Adrenal gland (tissue), 12 donors: ENCODE measurements around the gene CCDC9. TPM values are rescaled to one million over a fixed set of nuclear protein-coding genes. Genes with fewer than 3 reads are reported as not detected.
A peak's percentile ranks its signal among the peaks of the same experiment; 100 is the strongest.

Experiments
- DNase-seq, 7 donors: peaks; one replicate each; pipeline ENCODE4 v3.0.0-alpha.2; 2019 to 2020
- H3K27ac ChIP-seq, 5 donors: fragments of 200-600 bp; sonication (generic) in 4 of 5; 1 replicate in 3 of 5; 2 replicates in 2 of 5; pipeline versions ENCODE4 v1.5.1 to v1.8.0; 2016 to 2020; ENCODE audit warnings: mild to moderate bottlenecking in 1 of 5
- H3K27me3 ChIP-seq: fragments of 200-600 bp; 2 replicates; pipeline ENCODE4 v1.8.0; 2021
- H3K36me3 ChIP-seq, 2 donors: fragments of 200-600 bp; replicated peaks in 1 of 2; 1 replicate in 1 of 2; 2 replicates in 1 of 2; pipeline versions ENCODE4 v1.5.1 to v1.8.0; 2018 to 2022
- H3K4me1 ChIP-seq, 2 donors: fragments of 200-600 bp; replicated peaks in 1 of 2; 1 replicate in 1 of 2; 2 replicates in 1 of 2; pipeline versions ENCODE4 v1.5.1 to v1.8.0; 2018 to 2021
- H3K4me3 ChIP-seq, 4 donors: fragments of 200-600 bp; sonication (generic) in 3 of 4; one replicate each; pipeline ENCODE4 v1.5.1; 2016 to 2018
- H3K9me3 ChIP-seq, 3 donors: fragments of 200-600 bp; sonication (generic) in 1 of 3; replicated peaks in 1 of 3; 1 replicate in 2 of 3; 2 replicates in 1 of 3; pipeline versions ENCODE4 v1.5.1 to v1.8.0; 2016 to 2021
- POLR2A ChIP-seq, 2 donors: fragments of 450-650 bp; IDR thresholded peaks; one replicate each; pipeline ENCODE4 v1.6.1; 2017; ENCODE audit warnings: antibody characterized with exemption in 2 of 2, mild to moderate bottlenecking in 2 of 2, moderate library complexity in 1 of 2
- WGBS, 4 donors: extraction: QIAGEN DNeasy Blood & Tissue Kit in 2 of 4; methylation state at CpG; one replicate each; pipeline versions ENCODE4 v1.1.5 to v1.1.7; 2013 to 2017; 5-methylcytosine and 5-hydroxymethylcytosine counted together
- intact Hi-C, 2 donors: fragments of 100-400 bp; cut with DNase I; formaldehyde crosslinking; loops; one replicate each; pipeline versions ENCODE4 v1.14.1 to v1.15.0; 2022 to 2023
- polyA plus RNA-seq, 3 donors: library from polyadenylated mRNA; stranded (reverse); fragments of 200-250 nt in 2 of 3; fragments of 350-450 nt in 1 of 3; fragmentation: Illumina TruSeq in 1 of 3; extraction: RNeasy Lipid Tissue Mini Kit (QIAGEN cat#74804) in 1 of 3; gene quantifications; one replicate each; pipeline ENCODE4 v1.2.3, GENCODE V29; 2013 to 2014
- total RNA-seq, 9 donors: library from RNA; depleted of rRNA in 4 of 9; stranded (reverse); fragments of >200 nt in 4 of 9; fragments of 120-200 nt in 1 of 9; fragmentation: NEBNext Ultra II Directional in 1 of 9; extraction: Animal tissue kit (Norgen Biotek cat#: 25700) in 1 of 9; gene quantifications; one replicate each; pipeline versions ENCODE4 v1.1.0 to v1.2.4, GENCODE V29; 2013 to 2023
- TF ChIP-seq, protein P1 (sequence below), 6 experiments: fragments of 450-650 bp in 4 of 6; fragments of 200-600 bp in 2 of 6; sonication (generic) in 1 of 6; IDR thresholded peaks; 1 replicate in 5 of 6; 2 replicates in 1 of 6; pipeline versions ENCODE4 v1.5.1 to v1.8.0; 2016 to 2021; ENCODE audit warnings: antibody characterized with exemption in 6 of 6, mild to moderate bottlenecking in 2 of 6, moderate library complexity in 1 of 6
- donor health status: healthy with polysubstance abuse.
- donor health status: Bipolar disorder and iron deficiency.
- donor health status: DM: yes; HTN: yes; CAD: no.
- donor health status: DM: no; HTN: no; CAD: no.
- donor health status: DM: no; HTN: no; CAD: no.
- donor health status: DM: yes; HTN: yes; CAD: no.

The CCDC9 gene
- total and polyA plus RNA-seq, 12 donors = 6.0 to 86.5 (median 31.1) TPM

DNA sequence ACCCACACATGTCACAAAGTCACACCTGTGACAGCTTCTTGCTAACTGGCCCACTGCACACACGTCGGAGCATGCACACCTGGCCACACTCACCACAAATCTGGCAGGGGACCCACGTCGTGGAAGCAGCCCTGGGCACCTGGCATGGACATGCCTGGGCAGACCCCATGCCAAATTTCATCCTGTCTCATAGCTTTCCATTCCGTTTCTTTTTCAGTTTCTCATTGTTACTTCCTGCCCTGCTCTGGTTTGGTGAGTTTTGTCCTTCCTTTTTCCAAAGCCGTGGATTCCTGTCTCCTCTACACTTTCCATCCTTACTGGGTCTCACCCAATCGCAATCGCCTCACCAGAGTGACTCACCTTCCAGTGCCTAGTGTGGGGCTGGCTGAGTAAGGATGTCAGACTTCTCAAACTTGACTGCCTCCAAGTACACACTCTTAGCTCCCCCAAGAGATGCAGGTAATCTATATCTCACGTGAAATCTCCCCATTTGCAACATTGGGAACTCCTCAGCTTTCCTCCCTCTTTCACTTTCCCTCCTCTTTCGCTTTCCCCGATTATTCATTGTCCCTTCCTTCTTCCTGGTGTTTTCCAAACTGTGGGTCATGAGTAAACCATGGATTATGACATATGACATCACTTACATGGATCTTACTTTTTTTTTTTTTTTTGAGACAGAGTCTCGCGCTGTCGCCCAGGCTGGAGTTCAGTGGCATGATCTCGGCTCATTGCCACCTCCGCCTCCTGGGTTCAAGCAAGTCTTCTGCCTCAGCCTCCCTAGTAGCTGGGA is 23.7 kb upstream of the CCDC9 start:
- peak in 4 of 7 donors; percentile 29 to 63 (median 60) for DNase-seq
- intact Hi-C loops = no loop called here
- TF ChIP-seq, protein P1, sequence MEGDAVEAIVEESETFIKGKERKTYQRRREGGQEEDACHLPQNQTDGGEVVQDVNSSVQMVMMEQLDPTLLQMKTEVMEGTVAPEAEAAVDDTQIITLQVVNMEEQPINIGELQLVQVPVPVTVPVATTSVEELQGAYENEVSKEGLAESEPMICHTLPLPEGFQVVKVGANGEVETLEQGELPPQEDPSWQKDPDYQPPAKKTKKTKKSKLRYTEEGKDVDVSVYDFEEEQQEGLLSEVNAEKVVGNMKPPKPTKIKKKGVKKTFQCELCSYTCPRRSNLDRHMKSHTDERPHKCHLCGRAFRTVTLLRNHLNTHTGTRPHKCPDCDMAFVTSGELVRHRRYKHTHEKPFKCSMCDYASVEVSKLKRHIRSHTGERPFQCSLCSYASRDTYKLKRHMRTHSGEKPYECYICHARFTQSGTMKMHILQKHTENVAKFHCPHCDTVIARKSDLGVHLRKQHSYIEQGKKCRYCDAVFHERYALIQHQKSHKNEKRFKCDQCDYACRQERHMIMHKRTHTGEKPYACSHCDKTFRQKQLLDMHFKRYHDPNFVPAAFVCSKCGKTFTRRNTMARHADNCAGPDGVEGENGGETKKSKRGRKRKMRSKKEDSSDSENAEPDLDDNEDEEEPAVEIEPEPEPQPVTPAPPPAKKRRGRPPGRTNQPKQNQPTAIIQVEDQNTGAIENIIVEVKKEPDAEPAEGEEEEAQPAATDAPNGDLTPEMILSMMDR (IDR thresholded peaks at IDR 0.05) = no peak
- peak in 1 of 2 donors; percentile 12 for TF ChIP-seq POLR2A (IDR thresholded peaks at IDR 0.05)
- H3K9me3 ChIP-seq = no peaks in the 10 kb centered on the region
- H3K27ac ChIP-seq = peak overlapping the region in 4 of 5 donors; percentile 26 to 70 (median 35)
- no peak overlapping the region for H3K4me3 ChIP-seq
- no peaks in the 10 kb centered on the region for H3K27me3 ChIP-seq
- no peaks in the 10 kb centered on the region for H3K36me3 ChIP-seq
- WGBS, 4 donors = 51 to 58% (median 51%) methylated on average over 16 of the region's 16 CpGs
- peaks cover 16 to 17% of the 10 kb centered on the region in 2 donors for H3K4me1 ChIP-seq

DNA sequence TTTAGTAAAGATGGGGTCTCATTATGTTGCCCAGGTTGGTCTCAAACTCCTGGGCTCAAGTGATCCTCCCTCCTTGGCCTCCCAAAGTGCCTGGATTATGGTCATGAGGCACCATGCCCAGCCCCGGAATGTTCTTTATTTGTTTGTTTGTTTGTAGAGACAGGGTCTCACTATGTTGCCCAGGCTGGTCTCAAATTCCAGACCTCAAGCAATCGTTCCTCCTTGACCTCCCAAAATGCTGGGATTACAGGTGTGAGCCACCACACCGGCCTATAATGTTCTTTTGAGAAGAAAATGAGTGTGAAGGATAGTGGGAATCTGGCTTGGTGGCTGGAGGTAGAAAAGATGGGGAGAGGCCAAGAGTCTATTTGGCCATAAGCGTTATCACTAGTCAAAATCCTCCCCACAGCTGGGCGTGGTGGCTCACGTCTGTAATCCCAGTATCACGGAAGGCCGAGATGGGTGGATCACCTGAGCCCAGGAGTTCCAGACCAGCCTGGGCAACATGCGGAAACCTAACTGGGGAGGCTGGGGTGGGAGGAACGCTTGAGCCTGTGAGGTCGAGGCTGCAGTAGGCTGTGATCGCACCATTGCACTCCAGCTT is 20.2 kb upstream of the CCDC9 start:
- 85 to 95% (median 91%) methylated on average over 12 of the region's 12 CpGs for WGBS, 4 donors
- no peak overlapping the region for H3K4me3 ChIP-seq

DNA sequence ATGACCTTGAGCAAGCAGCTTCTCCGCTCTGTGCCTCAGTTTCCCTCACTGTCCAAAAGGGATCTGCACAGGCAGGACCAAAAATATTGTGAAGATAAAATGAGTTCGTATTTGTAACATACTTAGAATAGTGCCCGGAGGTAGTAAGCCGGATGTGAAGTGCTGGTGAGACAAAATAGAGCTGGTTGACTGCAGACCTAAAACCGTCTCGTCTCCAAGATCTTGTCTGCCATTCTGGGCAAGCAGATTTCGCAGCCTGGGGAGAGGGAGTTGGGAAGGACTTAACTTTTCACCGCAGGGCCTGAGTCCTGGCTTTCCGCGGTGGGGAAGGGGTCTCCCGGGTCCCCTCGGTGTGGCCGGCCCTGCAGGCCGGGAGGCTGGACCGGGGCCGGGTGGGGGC is 17.2 kb upstream of the CCDC9 start:
- H3K27me3 ChIP-seq = peaks cover 8% of the 10 kb centered on the region
- peaks cover 10 to 30% of the 10 kb centered on the region in 2 donors for H3K4me1 ChIP-seq
- H3K36me3 ChIP-seq = no peaks in the 10 kb centered on the region
- WGBS, 4 donors = 8 to 16% (median 10%) methylated on average over 7 to 16 of the region's 16 CpGs
- H3K4me3 ChIP-seq = peak overlapping the region in 1 of 4 donors; percentile 42
- TF ChIP-seq, protein P1 (IDR thresholded peaks at IDR 0.05) = no peak
- TF ChIP-seq POLR2A (IDR thresholded peaks at IDR 0.05) = no peak
- no peak for DNase-seq
- no peak overlapping the region for H3K27ac ChIP-seq
- intact Hi-C loops = no loop called here
- no peaks in the 10 kb centered on the region for H3K9me3 ChIP-seq

More for the DNA sequence above, 20.2 kb upstream of the CCDC9 start:
- intact Hi-C loops = no loop called here
- TF ChIP-seq POLR2A (IDR thresholded peaks at IDR 0.05) = no peak
- TF ChIP-seq, protein P1 (IDR thresholded peaks at IDR 0.05) = no peak
- H3K36me3 ChIP-seq = no peaks in the 10 kb centered on the region
- peaks cover 8% of the 10 kb centered on the region for H3K27me3 ChIP-seq
- H3K27ac ChIP-seq = no peak overlapping the region
- no peaks in the 10 kb centered on the region for H3K9me3 ChIP-seq
- peaks cover 7 to 28% of the 10 kb centered on the region in 2 donors for H3K4me1 ChIP-seq
- DNase-seq = no peak

GRCh38 chr19:47239610-47240296 is 16.6 kb upstream of the CCDC9 start:
- Histone ChIP-seq H3K36me3 (no peaks in the 10 kb centered on the region), H3K27ac (peak overlapping the region in 1 of 5 donors; percentile 61), H3K9me3 (no peaks in the 10 kb centered on the region), H3K4me3 (peak overlapping the region in 1 of 4 donors; percentile 42), H3K4me1 (peaks cover 10 to 30% of the 10 kb centered on the region in 2 donors), H3K27me3 (peaks cover 8% of the 10 kb centered on the region)
- 0 to 14% (median 4%) methylated on average over 1 to 60 of the region's 62 CpGs for WGBS, 4 donors
- intact Hi-C loops = no loop called here
- TF ChIP-seq POLR2A (IDR thresholded peaks at IDR 0.05) = no peak
- peak in 4 of 7 donors; percentile 42 to 91 (median 60) for DNase-seq
